Panc1 (cell line): ENCODE measurements around the gene C17orf100. TPM values are rescaled to one million over a fixed set of nuclear protein-coding genes. Genes with fewer than 3 reads are reported as not detected.

Experiments used
- ATAC-seq: fragments of 200-7000 bp; cut with Tn5 transposase; 2 replicates; pipeline ENCODE4 v1.9.1; 2020; ENCODE audit warnings: mild to moderate bottlenecking, moderate library complexity
- BruUV-seq: library from RNA; stranded (reverse); fragments of 400-500 nt; replicated peaks from 2 replicates; lab custom pipeline; 2021; lab: Mats Ljungman, UMichigan
- CTCF ChIA-PET: fragments of 300-600 bp; sonication (Branson Sonifier 250); formaldehyde crosslinking; loops from one replicate; lab custom pipeline; 2022; ENCODE audit warnings: antibody characterized with exemption; lab: Charles Lee
- POLR2A ChIA-PET: fragments of 300-600 bp; sonication (Branson Sonifier 250); formaldehyde crosslinking; loops from one replicate; lab custom pipeline; 2022; ENCODE audit warnings: antibody characterized with exemption; lab: Charles Lee
- DNase-seq: peaks from one replicate; pipeline ENCODE4 v3.0.0-alpha.2; 2010; ENCODE audit warnings: low read depth, low spot score
- H3K27ac ChIP-seq: 2 replicates; pipeline ENCODE4 v1.5.1; 2011; ENCODE audit warnings: mild to moderate bottlenecking, low read length, inconsistent platforms
- H3K27me3 ChIP-seq: fragments of 200-500 bp; sonication (Bioruptor generic); 2 replicates; pipeline ENCODE4 v1.6.0; 2014; ENCODE audit warnings: low read length, inconsistent platforms; ENCODE audit not compliant: control insufficient read depth, insufficient read depth
- H3K36me3 ChIP-seq: fragments of 200-500 bp; sonication (Bioruptor generic); 2 replicates; pipeline ENCODE4 v1.5.1; 2014; ENCODE audit warnings: inconsistent platforms, mild to moderate bottlenecking, low read length, moderate library complexity; ENCODE audit not compliant: control insufficient read depth, insufficient read depth
- H3K4me1 ChIP-seq: 2 replicates; pipeline ENCODE4 v1.5.1; 2011; ENCODE audit warnings: inconsistent platforms, mild to moderate bottlenecking, low read length, moderate library complexity; ENCODE audit not compliant: control insufficient read depth, insufficient read depth
- H3K4me3 ChIP-seq, 2 experiments: 2 replicates each; pipeline ENCODE4 v1.5.1; 2011 to 2012; ENCODE audit warnings: low read depth in 2 of 2, low read length in 2 of 2, mild to moderate bottlenecking in 2 of 2, inconsistent platforms in 1 of 2, moderate library complexity in 1 of 2
- H3K9me3 ChIP-seq: fragments of 200-500 bp; sonication (Bioruptor generic); 2 replicates; pipeline ENCODE4 v1.5.1; 2014; ENCODE audit warnings: low read depth, mild to moderate bottlenecking, inconsistent platforms, low read length, moderate library complexity; ENCODE audit not compliant: control insufficient read depth, insufficient read depth
- POLR2AphosphoS5 ChIP-seq: IDR thresholded peaks from 2 replicates; pipeline ENCODE4 v1.6.1; 2012; ENCODE audit warnings: mild to moderate bottlenecking, low read depth, low read length, moderate library complexity
- SIN3A ChIP-seq: IDR thresholded peaks from 2 replicates; pipeline ENCODE4 v1.6.1; 2012; ENCODE audit warnings: low read depth, mild to moderate bottlenecking, low read length, moderate library complexity, borderline replicate concordance; ENCODE audit not compliant: insufficient read depth
- TCF7L2 ChIP-seq: IDR thresholded peaks from 2 replicates; pipeline ENCODE4 v1.6.1; 2011; ENCODE audit warnings: mild to moderate bottlenecking, low read depth, low read length, inconsistent platforms
- in situ Hi-C: cut with HindIII; loops from 2 replicates; pipeline ENCODE4 v1.10.0; 2016; ENCODE audit warnings: low sequenced_read_pairs, low pct_unique_long_range_greater_than_20kb
- intact Hi-C: fragments of 100-400 bp; cut with micrococcal nuclease; formaldehyde crosslinking; loops from one replicate; pipeline ENCODE4 v1.10.0; 2022; ENCODE audit not compliant: unreplicated experiment
- total RNA-seq: library from RNA; stranded (reverse); gene quantifications from one replicate; pipeline ENCODE4 v1.2.1, GENCODE V29; 2021; ENCODE audit not compliant: unreplicated experiment
- TF ChIP-seq, protein P1 (sequence below): fragments of 450-650 bp; IDR thresholded peaks from 2 replicates; pipeline ENCODE4 v1.5.1; 2017; ENCODE audit warnings: mild to moderate bottlenecking
- TF ChIP-seq, protein P2 (sequence below), 2 experiments: IDR thresholded peaks; 2 replicates each; pipeline ENCODE4 v1.6.1; 2011 to 2012; ENCODE audit warnings: low read depth in 2 of 2, control low read depth in 1 of 2, low read length in 1 of 2, mild to moderate bottlenecking in 1 of 2, moderate library complexity in 1 of 2; ENCODE audit not compliant: insufficient read depth in 1 of 2

C17orf100 gene
- total RNA-seq, 1 experiment from 2014 or later, result 2.8 TPM

DNA sequence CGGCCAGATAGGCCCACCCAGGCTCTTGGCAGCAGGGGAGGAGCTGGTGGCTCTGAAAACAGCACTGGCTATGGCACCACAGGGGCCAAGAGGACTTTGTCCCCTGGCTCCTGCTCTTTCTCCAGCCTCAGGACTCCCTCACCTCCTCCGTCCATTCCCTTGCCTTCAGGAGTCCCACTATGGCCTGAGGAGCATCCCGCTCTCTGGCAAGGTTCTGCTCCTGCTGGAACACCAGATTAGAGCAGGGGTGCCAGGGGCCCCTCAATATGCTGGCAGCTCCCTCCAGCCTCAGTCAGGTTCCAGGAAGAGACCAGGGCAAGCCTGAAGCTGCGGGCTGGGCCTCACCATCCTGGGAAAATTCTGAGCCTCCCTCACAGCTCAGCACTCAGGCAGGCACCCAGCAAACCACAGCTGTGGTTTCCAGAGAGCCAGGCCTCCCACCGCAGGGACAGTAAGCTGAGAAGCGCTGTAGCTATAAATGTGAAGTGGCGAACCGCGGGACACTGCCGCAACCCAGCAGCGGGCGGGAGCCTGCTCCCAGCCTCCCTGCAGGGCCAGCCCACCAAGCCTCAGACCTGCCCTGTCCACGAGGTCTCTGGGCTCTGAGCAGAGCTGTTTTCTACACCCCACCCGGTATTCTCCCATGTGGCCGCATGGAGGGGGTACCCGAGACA lies 25.7 kb downstream of the C17orf100 start:
- intact Hi-C loops, result no loop called here

DNA sequence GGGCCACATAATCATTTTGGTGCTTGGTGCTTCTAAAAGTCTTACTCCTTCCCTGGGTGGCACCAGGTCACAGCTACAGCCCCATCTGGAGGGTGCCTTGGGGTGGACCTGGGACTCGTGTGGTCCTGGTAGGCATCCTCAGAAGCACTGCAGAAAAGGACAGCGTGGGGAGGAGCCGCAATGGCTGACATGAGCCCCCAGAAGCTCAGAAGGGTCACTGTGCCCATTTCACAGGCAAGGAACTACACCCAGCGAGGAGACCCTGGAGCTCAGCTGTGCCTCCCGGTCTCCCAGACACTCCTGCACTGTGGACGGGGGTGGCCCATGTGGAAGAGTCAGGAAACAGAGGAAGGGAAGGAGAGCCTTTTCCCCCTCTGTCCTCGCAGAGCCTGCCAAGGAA lies 26.4 kb downstream of the C17orf100 start:
- no peaks in the 10 kb centered on the region for H3K36me3 ChIP-seq
- no peaks in the 10 kb centered on the region for H3K4me1 ChIP-seq
- H3K27ac ChIP-seq, result no peak overlapping the region
- POLR2A ChIA-PET, result no interaction called here
- BruUV-seq, result no TSS peak
- CTCF ChIA-PET, result no interaction called here
- ATAC-seq (no peak), DNase-seq (no peak)
- peaks cover 7% of the 10 kb centered on the region for H3K27me3 ChIP-seq
- intact Hi-C loops, result no loop called here
- TF ChIP-seq SIN3A, result no peak
- TF ChIP-seq, protein P1, sequence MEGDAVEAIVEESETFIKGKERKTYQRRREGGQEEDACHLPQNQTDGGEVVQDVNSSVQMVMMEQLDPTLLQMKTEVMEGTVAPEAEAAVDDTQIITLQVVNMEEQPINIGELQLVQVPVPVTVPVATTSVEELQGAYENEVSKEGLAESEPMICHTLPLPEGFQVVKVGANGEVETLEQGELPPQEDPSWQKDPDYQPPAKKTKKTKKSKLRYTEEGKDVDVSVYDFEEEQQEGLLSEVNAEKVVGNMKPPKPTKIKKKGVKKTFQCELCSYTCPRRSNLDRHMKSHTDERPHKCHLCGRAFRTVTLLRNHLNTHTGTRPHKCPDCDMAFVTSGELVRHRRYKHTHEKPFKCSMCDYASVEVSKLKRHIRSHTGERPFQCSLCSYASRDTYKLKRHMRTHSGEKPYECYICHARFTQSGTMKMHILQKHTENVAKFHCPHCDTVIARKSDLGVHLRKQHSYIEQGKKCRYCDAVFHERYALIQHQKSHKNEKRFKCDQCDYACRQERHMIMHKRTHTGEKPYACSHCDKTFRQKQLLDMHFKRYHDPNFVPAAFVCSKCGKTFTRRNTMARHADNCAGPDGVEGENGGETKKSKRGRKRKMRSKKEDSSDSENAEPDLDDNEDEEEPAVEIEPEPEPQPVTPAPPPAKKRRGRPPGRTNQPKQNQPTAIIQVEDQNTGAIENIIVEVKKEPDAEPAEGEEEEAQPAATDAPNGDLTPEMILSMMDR, result no peak
- TF ChIP-seq TCF7L2, result no peak
- TF ChIP-seq, protein P2, sequence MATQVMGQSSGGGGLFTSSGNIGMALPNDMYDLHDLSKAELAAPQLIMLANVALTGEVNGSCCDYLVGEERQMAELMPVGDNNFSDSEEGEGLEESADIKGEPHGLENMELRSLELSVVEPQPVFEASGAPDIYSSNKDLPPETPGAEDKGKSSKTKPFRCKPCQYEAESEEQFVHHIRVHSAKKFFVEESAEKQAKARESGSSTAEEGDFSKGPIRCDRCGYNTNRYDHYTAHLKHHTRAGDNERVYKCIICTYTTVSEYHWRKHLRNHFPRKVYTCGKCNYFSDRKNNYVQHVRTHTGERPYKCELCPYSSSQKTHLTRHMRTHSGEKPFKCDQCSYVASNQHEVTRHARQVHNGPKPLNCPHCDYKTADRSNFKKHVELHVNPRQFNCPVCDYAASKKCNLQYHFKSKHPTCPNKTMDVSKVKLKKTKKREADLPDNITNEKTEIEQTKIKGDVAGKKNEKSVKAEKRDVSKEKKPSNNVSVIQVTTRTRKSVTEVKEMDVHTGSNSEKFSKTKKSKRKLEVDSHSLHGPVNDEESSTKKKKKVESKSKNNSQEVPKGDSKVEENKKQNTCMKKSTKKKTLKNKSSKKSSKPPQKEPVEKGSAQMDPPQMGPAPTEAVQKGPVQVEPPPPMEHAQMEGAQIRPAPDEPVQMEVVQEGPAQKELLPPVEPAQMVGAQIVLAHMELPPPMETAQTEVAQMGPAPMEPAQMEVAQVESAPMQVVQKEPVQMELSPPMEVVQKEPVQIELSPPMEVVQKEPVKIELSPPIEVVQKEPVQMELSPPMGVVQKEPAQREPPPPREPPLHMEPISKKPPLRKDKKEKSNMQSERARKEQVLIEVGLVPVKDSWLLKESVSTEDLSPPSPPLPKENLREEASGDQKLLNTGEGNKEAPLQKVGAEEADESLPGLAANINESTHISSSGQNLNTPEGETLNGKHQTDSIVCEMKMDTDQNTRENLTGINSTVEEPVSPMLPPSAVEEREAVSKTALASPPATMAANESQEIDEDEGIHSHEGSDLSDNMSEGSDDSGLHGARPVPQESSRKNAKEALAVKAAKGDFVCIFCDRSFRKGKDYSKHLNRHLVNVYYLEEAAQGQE (IDR thresholded peaks at IDR 0.05; ENCODE audit: insufficient read depth in 1 of 2, low read depth in 2 of 2, low read length in 1 of 2), result no peak
- no peak for TF ChIP-seq POLR2AphosphoS5
- in situ Hi-C loops, result no loop called here
- no peak overlapping the region for H3K4me3 ChIP-seq
- H3K9me3 ChIP-seq, result no peaks in the 10 kb centered on the region

More for the DNA sequence above, 25.7 kb downstream of the C17orf100 start:
- ATAC-seq (no peak), DNase-seq (no peak)
- POLR2A ChIA-PET, result no interaction called here
- in situ Hi-C loops, result no loop called here
- Histone ChIP-seq H3K27me3 (peaks cover 7% of the 10 kb centered on the region), H3K4me3 (no peak overlapping the region), H3K27ac (no peak overlapping the region), H3K4me1 (no peaks in the 10 kb centered on the region), H3K36me3 (no peaks in the 10 kb centered on the region), H3K9me3 (no peaks in the 10 kb centered on the region)
- no TSS peak for BruUV-seq
- TF ChIP-seq POLR2AphosphoS5 (no peak), SIN3A (no peak), TCF7L2 (no peak)
- TF ChIP-seq, protein P2 (IDR thresholded peaks at IDR 0.05; ENCODE audit: insufficient read depth in 1 of 2, low read depth in 2 of 2, low read length in 1 of 2), result no peak
- TF ChIP-seq, protein P1, result no peak
- CTCF ChIA-PET, result no interaction called here
